H1 (cell line): ENCODE data around the gene ENTPD6. TPM values are rescaled to one million over a fixed set of nuclear protein-coding genes. Genes with fewer than 3 reads are reported as not detected.
"Not testable (repeated sequence)": the region's sequence is repeated elsewhere in the genome, so short reads cannot be mapped to it uniquely, and the experiment has no call there.

Source experiments
- CTCF ChIA-PET: fragments of 300-600 bp; sonication (Branson Sonifier 250); formaldehyde crosslinking; loops from one replicate; lab custom pipeline; 2021; ENCODE audit not compliant: partially characterized antibody; lab: Charles Lee
- POLR2A ChIA-PET: fragments of 300-600 bp; sonication (Branson Sonifier 250); formaldehyde crosslinking; loops from one replicate; lab custom pipeline; 2021; ENCODE audit warnings: inconsistent platforms; ENCODE audit not compliant: partially characterized antibody; lab: Charles Lee
- DNase-seq, 2 experiments: peaks; one replicate each; pipeline versions ENCODE4 v3.0.0 to v3.0.0-alpha.2; 2010 to 2022; ENCODE audit warnings: low spot score in 2 of 2, low read depth in 1 of 2, mixed read lengths in 1 of 2
- FAIRE-seq: peaks from 2 replicates; lab custom pipeline; 2011; peaks lifted over from hg19 to GRCh38; lab: Jason Lieb, UNC
- H2AFZ ChIP-seq: 2 replicates; pipeline ENCODE4 v1.8.1; 2012; ENCODE audit warnings: low read length, inconsistent platforms
- H2AK5ac ChIP-seq: 2 replicates; pipeline ENCODE4 v1.6.1; 2013; ENCODE audit warnings: low read depth, low read length
- H2BK120ac ChIP-seq: replicated peaks from 2 replicates; pipeline ENCODE3; 2013; ENCODE audit warnings: low read depth, low read length, inconsistent platforms
- H2BK12ac ChIP-seq: 2 replicates; pipeline ENCODE4 v1.6.1; 2013; ENCODE audit warnings: low read depth, low read length
- H2BK15ac ChIP-seq: 2 replicates; pipeline ENCODE4 v1.6.1; 2013; ENCODE audit warnings: low read length
- H2BK20ac ChIP-seq: 2 replicates; pipeline ENCODE4 v1.6.1; 2013; ENCODE audit warnings: low read length
- H2BK5ac ChIP-seq: 2 replicates; pipeline ENCODE4 v1.6.1; 2013; ENCODE audit warnings: low read depth, low read length
- H3K14ac ChIP-seq: 2 replicates; pipeline ENCODE4 v1.6.1; 2013; ENCODE audit warnings: inconsistent platforms; ENCODE audit not compliant: insufficient read length
- H3K18ac ChIP-seq: 2 replicates; pipeline ENCODE4 v1.6.1; 2013; ENCODE audit warnings: low read length; ENCODE audit errors: extremely low read depth
- H3K23ac ChIP-seq: 2 replicates; pipeline ENCODE4 v1.6.1; 2013; ENCODE audit warnings: inconsistent platforms; ENCODE audit not compliant: insufficient read length
- H3K23me2 ChIP-seq: 2 replicates; pipeline ENCODE4 v1.6.1; 2013; ENCODE audit warnings: low read depth, low read length
- H3K27ac ChIP-seq: 2 replicates; pipeline ENCODE4 v1.6.1; 2011; ENCODE audit warnings: low read depth, low read length, inconsistent platforms
- H3K27me3 ChIP-seq, 4 experiments: replicated peaks in 1 of 4; 1 replicate in 1 of 4; 2 replicates in 3 of 4; pipeline versions ENCODE4 v1.6.1 to v1.8.1; 2011 to 2013; ENCODE audit warnings: low read length in 3 of 4, mild to moderate bottlenecking in 3 of 4, inconsistent platforms in 2 of 4, mixed read lengths in 2 of 4, moderate library complexity in 1 of 4; ENCODE audit not compliant: control insufficient read depth in 3 of 4, insufficient read depth in 3 of 4; ENCODE audit errors: extremely low read depth in 1 of 4
- H3K36me3 ChIP-seq, 4 experiments: 2 replicates each; pipeline versions ENCODE4 v1.6.1 to v1.8.1; 2011 to 2013; ENCODE audit warnings: mild to moderate bottlenecking in 4 of 4, low read length in 3 of 4, moderate library complexity in 2 of 4, control low read depth in 1 of 4, inconsistent platforms in 1 of 4; ENCODE audit not compliant: insufficient read depth in 4 of 4, control insufficient read depth in 2 of 4
- H3K4ac ChIP-seq: replicated peaks from 2 replicates; pipeline ENCODE3; 2013; ENCODE audit warnings: low read length, low read depth, mixed read lengths, inconsistent platforms; ENCODE audit not compliant: insufficient read length
- H3K4me1 ChIP-seq, 4 experiments: replicated peaks in 1 of 4; 1 replicate in 1 of 4; 2 replicates in 3 of 4; pipeline versions ENCODE4 v1.6.1 to v1.8.1; 2011 to 2013; ENCODE audit warnings: low read length in 3 of 4, inconsistent platforms in 2 of 4, mixed read lengths in 1 of 4; ENCODE audit not compliant: insufficient read depth in 4 of 4, control insufficient read depth in 3 of 4
- H3K4me2 ChIP-seq, 2 experiments: 2 replicates each; pipeline versions ENCODE4 v1.6.1 to v1.8.1; 2011 to 2013; ENCODE audit warnings: low read depth in 2 of 2, low read length in 2 of 2, control low read depth in 1 of 2, inconsistent platforms in 1 of 2, mild to moderate bottlenecking in 1 of 2; ENCODE audit not compliant: insufficient read depth in 1 of 2
- H3K4me3 ChIP-seq, 4 experiments: fragments of 200-600, 300-600 bp in 1 of 4; sonication (generic), shearing (Covaris generic), sonication (Bioruptor Twin) in 1 of 4; 2 replicates each; pipeline versions ENCODE4 v1.5.1 to v1.8.1; 2011 to 2016; ENCODE audit warnings: low read length in 4 of 4, low read depth in 3 of 4, control low read depth in 2 of 4, inconsistent platforms in 2 of 4, mild to moderate bottlenecking in 2 of 4, mixed read lengths in 1 of 4, moderate library complexity in 1 of 4; ENCODE audit not compliant: insufficient read depth in 2 of 4; ENCODE audit errors: extremely low read depth in 1 of 4
- H3K56ac ChIP-seq: replicated peaks from 2 replicates; pipeline ENCODE3; 2013; ENCODE audit warnings: low read depth, mild to moderate bottlenecking, mixed read lengths, low read length, inconsistent platforms; ENCODE audit not compliant: insufficient read length
- H3K79me1 ChIP-seq: 2 replicates; pipeline ENCODE4 v1.6.1; 2013; ENCODE audit warnings: low read depth, low read length, control low read depth
- H3K79me2 ChIP-seq, 2 experiments: 2 replicates each; pipeline versions ENCODE4 v1.6.1 to v1.8.1; 2012 to 2013; ENCODE audit warnings: low read length in 2 of 2, mild to moderate bottlenecking in 2 of 2, inconsistent platforms in 1 of 2; ENCODE audit not compliant: insufficient read depth in 2 of 2, control insufficient read depth in 1 of 2
- H3K9ac ChIP-seq, 4 experiments: replicated peaks in 1 of 4; 1 replicate in 1 of 4; 2 replicates in 3 of 4; pipeline versions ENCODE4 v1.6.1 to v1.8.1; 2011 to 2013; ENCODE audit warnings: low read depth in 3 of 4, low read length in 3 of 4, control low read depth in 2 of 4, mild to moderate bottlenecking in 2 of 4, moderate library complexity in 2 of 4, inconsistent platforms in 1 of 4; ENCODE audit errors: extremely low read depth in 1 of 4
- H3K9me3 ChIP-seq, 2 experiments: 2 replicates each; pipeline versions ENCODE4 v1.6.1 to v1.8.1; 2012 to 2013; ENCODE audit warnings: mild to moderate bottlenecking in 2 of 2, moderate library complexity in 2 of 2, control low read depth in 1 of 2, inconsistent platforms in 1 of 2, low read depth in 1 of 2, low read length in 1 of 2, mixed read lengths in 1 of 2; ENCODE audit not compliant: insufficient read depth in 2 of 2
- H4K20me1 ChIP-seq, 2 experiments: replicated peaks in 1 of 2; 2 replicates each; pipeline versions ENCODE3 to v1.8.1; 2011 to 2013; ENCODE audit warnings: inconsistent platforms in 2 of 2, low read length in 2 of 2, mild to moderate bottlenecking in 1 of 2; ENCODE audit not compliant: insufficient read depth in 2 of 2, control insufficient read depth in 1 of 2
- H4K5ac ChIP-seq: 2 replicates; pipeline ENCODE4 v1.6.1; 2013; ENCODE audit warnings: low read length, low read depth, mixed read lengths, inconsistent platforms; ENCODE audit not compliant: insufficient read length
- H4K8ac ChIP-seq: 2 replicates; pipeline ENCODE4 v1.8.0; 2013; ENCODE audit warnings: mild to moderate bottlenecking, moderate library complexity, low read length, inconsistent platforms; ENCODE audit not compliant: insufficient read depth; ENCODE audit errors: extremely low read depth
- H4K91ac ChIP-seq: replicated peaks from 2 replicates; pipeline ENCODE3; 2013; ENCODE audit warnings: low read length, mixed read lengths, inconsistent platforms; ENCODE audit not compliant: insufficient read length
- WGBS, 2 experiments: shearing (Covaris generic) in 1 of 2; methylation state at CpG; one replicate each; pipeline versions ENCODE4 v1.1.6 to v1.1.7; 2013 to 2015; ENCODE audit warnings: low lambda C conversion rate in 2 of 2, mixed read lengths in 2 of 2, inconsistent platforms in 1 of 2, low coverage in 1 of 2, missing lambda C conversion rate in 1 of 2; ENCODE audit not compliant: insufficient replicate concordance in 2 of 2, insufficient coverage in 1 of 2, insufficient read length in 1 of 2; ENCODE audit errors: extremely low coverage in 1 of 2, missing lambda C conversion rate in 1 of 2; 5-methylcytosine and 5-hydroxymethylcytosine counted together
- polyA plus RNA-seq, 7 experiments: library from polyadenylated mRNA; depleted of rRNA in 3 of 7; stranded (reverse) in 5 of 7; unstranded in 2 of 7; fragments of >200 nt in 5 of 7; fragments of 200-250 nt in 2 of 7; gene quantifications; 1 replicate in 5 of 7; 2 replicates in 1 of 7; 4 replicates in 1 of 7; pipeline versions ENCODE4 v1.2.1 to v1.2.3, GENCODE V29; 2011 to 2013; ENCODE audit warnings: missing spikeins in 2 of 7, mixed read lengths in 2 of 7
- total RNA-seq: library from RNA; stranded (reverse); fragmentation: NEBNext Ultra II Directional; extraction: Animal tissue kit (Norgen Biotek cat#: 25700); gene quantifications from 2 replicates; pipeline ENCODE4 v1.2.1, GENCODE V29; 2021

The ENTPD6 gene
- total and polyA plus RNA-seq, 2 of the 8 experiments (the other 6 are each of a cell fraction or from before 2014, with no cell fraction given): 47.8 to 57.3 TPM

GRCh38 chr20:25240851-25241658 lies 45.5 kb downstream of the ENTPD6 start:
- FAIRE-seq, H3K79me2 ChIP-seq, H2BK20ac ChIP-seq, H2BK5ac ChIP-seq, H3K36me3 ChIP-seq, H2BK12ac ChIP-seq, H4K91ac ChIP-seq, H3K4me3 ChIP-seq, POLR2A ChIA-PET, H3K27ac ChIP-seq, H3K27me3 ChIP-seq, H3K9ac ChIP-seq, H3K23me2 ChIP-seq, H3K4me1 ChIP-seq, H3K9me3 ChIP-seq, H3K56ac ChIP-seq, H4K5ac ChIP-seq, H3K23ac ChIP-seq, CTCF ChIA-PET, H4K20me1 ChIP-seq, H3K4ac ChIP-seq, H2AK5ac ChIP-seq, H3K18ac ChIP-seq, H2AFZ ChIP-seq, DNase-seq, H3K14ac ChIP-seq, H2BK15ac ChIP-seq, H4K8ac ChIP-seq, H2BK120ac ChIP-seq, H3K79me1 ChIP-seq, H3K4me2 ChIP-seq: not testable (repeated sequence)
- WGBS, 2 experiments: 85% methylated on average over 7 of the region's 9 CpGs; no CpG with 5 or more reads in 1 of the 2 experiments

- H3K79me2 ChIP-seq, H4K8ac ChIP-seq, H4K5ac ChIP-seq, H2BK5ac ChIP-seq, H2AK5ac ChIP-seq, H4K91ac ChIP-seq, H3K79me1 ChIP-seq, H3K4me1 ChIP-seq, H3K4me3 ChIP-seq, H2BK120ac ChIP-seq, H3K14ac ChIP-seq, H3K18ac ChIP-seq, H3K23me2 ChIP-seq, H3K9me3 ChIP-seq, H2AFZ ChIP-seq, H3K4ac ChIP-seq, H4K20me1 ChIP-seq, H3K27me3 ChIP-seq, H2BK12ac ChIP-seq, DNase-seq, H3K36me3 ChIP-seq, FAIRE-seq, H3K27ac ChIP-seq, H3K56ac ChIP-seq, H3K4me2 ChIP-seq, POLR2A ChIA-PET, H2BK15ac ChIP-seq, H2BK20ac ChIP-seq, H3K23ac ChIP-seq, H3K9ac ChIP-seq: not testable (repeated sequence)
- WGBS, 2 experiments: 74% methylated on average over 3 of the region's 4 CpGs; no CpG with 5 or more reads in 1 of the 2 experiments
- CTCF ChIA-PET: interaction anchor here (1.8 kb wide), 1 partner anchor 247 kb away, joined by 6 read pairs; no protein-coding TSS in a partner anchor
These were observed 46.1 kb downstream of the ENTPD6 start for GRCh38 chr20:25241659-25241955.
